ENCODE data around the gene SPTBN5.

The SPTBN5 gene

GRCh38 chr15:41821831-41822230 lies 72.0 kb downstream of the SPTBN5 start:
- no peak for DNase-seq

GRCh38 chr15:41820791-41821423 lies 72.9 kb downstream of the SPTBN5 start:
- DNase-seq, result no peak

- DNase-seq, result no peak
These were observed 74.3 kb downstream of the SPTBN5 start for GRCh38 chr15:41819455-41820050.

- DNase-seq, result no peak
These were observed 76.1 kb downstream of the SPTBN5 start for GRCh38 chr15:41817781-41818180.

GRCh38 chr15:41817327-41817726 lies 76.5 kb downstream of the SPTBN5 start:
- no peak for DNase-seq

GRCh38 chr15:41816788-41817187 lies 77.1 kb downstream of the SPTBN5 start:
- DNase-seq, result no peak

GRCh38 chr15:41814534-41814933 lies 79.3 kb downstream of the SPTBN5 start:
- no peak for DNase-seq

GRCh38 chr15:41813426-41813825 lies 80.4 kb downstream of the SPTBN5 start:
- DNase-seq, result no peak

GRCh38 chr15:41812820-41813375 lies 81.0 kb downstream of the SPTBN5 start:
- no peak for DNase-seq

- peak; percentile 18 for DNase-seq
These were observed 82.2 kb downstream of the SPTBN5 start for GRCh38 chr15:41811432-41812195.

- DNase-seq, result no peak
These were observed 83.0 kb downstream of the SPTBN5 start for GRCh38 chr15:41810651-41811431.

- no peak for DNase-seq
These were observed 84.2 kb downstream of the SPTBN5 start for GRCh38 chr15:41809526-41810220.

GRCh38 chr15:41809121-41809520 lies 84.7 kb downstream of the SPTBN5 start:
- no peak for DNase-seq

- no peak for DNase-seq
These were observed 87.3 kb downstream of the SPTBN5 start for GRCh38 chr15:41806291-41807181.

- no peak for DNase-seq
These were observed 88.1 kb downstream of the SPTBN5 start for GRCh38 chr15:41805711-41806110.

- no peak for DNase-seq
These were observed 88.8 kb downstream of the SPTBN5 start for GRCh38 chr15:41804916-41805666.

- no peak for DNase-seq
These were observed 89.5 kb downstream of the SPTBN5 start for GRCh38 chr15:41804361-41804760.

GRCh38 chr15:41801850-41802455 lies 91.9 kb downstream of the SPTBN5 start:
- no peak for DNase-seq

- no peak for DNase-seq
These were observed 92.7 kb downstream of the SPTBN5 start for GRCh38 chr15:41801185-41801584.

GRCh38 chr15:41799488-41799805 lies 94.4 kb downstream of the SPTBN5 start:
- no peak for DNase-seq
